Left ventricle myocardium inferior (tissue), 1 donor: ENCODE results near the gene ERC1. TPM values are rescaled to one million over a fixed set of nuclear protein-coding genes. Genes with fewer than 3 reads are reported as not detected.
"Not testable (repeated sequence)": the region's sequence is repeated elsewhere in the genome, so short reads cannot be mapped to it uniquely, and the experiment has no call there.

Experiments
- DNase-seq: peaks from one replicate; pipeline ENCODE4 v3.0.0-alpha.2; 2020
- H3K27ac ChIP-seq: fragments of 200-600 bp; replicated peaks from 2 replicates; pipeline ENCODE4 v1.8.0; 2021
- H3K27me3 ChIP-seq: fragments of 200-600 bp; 2 replicates; pipeline ENCODE4 v1.8.0; 2021; ENCODE audit warnings: low read depth
- H3K36me3 ChIP-seq: fragments of 200-600 bp; 2 replicates; pipeline ENCODE4 v1.8.0; 2021
- H3K4me1 ChIP-seq: fragments of 200-600 bp; 2 replicates; pipeline ENCODE4 v1.8.0; 2021
- H3K4me3 ChIP-seq: fragments of 200-600 bp; 2 replicates; pipeline ENCODE4 v1.8.0; 2021; ENCODE audit warnings: mild to moderate bottlenecking, moderate library complexity
- H3K9me3 ChIP-seq: fragments of 200-600 bp; replicated peaks from 2 replicates; pipeline ENCODE4 v1.8.0; 2021
- CTCF ChIP-seq: fragments of 200-600 bp; IDR thresholded peaks from 2 replicates; pipeline ENCODE4 v1.8.0; 2021; ENCODE audit warnings: antibody characterized with exemption, mild to moderate bottlenecking, borderline replicate concordance
- intact Hi-C: fragments of 100-400 bp; cut with micrococcal nuclease; formaldehyde crosslinking; loops from one replicate; pipeline ENCODE4 v1.11.0; 2022
- total RNA-seq: library from RNA; stranded (reverse); fragmentation: NEBNext Ultra II Directional; extraction: Animal tissue kit (Norgen Biotek cat#: 25700); gene quantifications from one replicate; pipeline ENCODE4 v1.2.1, GENCODE V29; 2021
- donor health status: DM: no; HTN: yes; CAD: no; lungs with severe emphysema.

Gene ERC1
- total RNA-seq, 1 donor from 2014 or later: 50.8 TPM

GRCh38 chr12:1188016-1188415 is 197.0 kb downstream of the ERC1 start:
- H3K36me3 ChIP-seq: peaks cover 65% of the 10 kb centered on the region

GRCh38 chr12:1189163-1189562 is 198.1 kb downstream of the ERC1 start:
- Histone ChIP-seq H3K4me3 (no peak overlapping the region), H3K36me3 (peaks cover 54% of the 10 kb centered on the region), H3K27me3 (no peaks in the 10 kb centered on the region), H3K4me1 (peaks cover 15% of the 10 kb centered on the region), H3K9me3 (no peaks in the 10 kb centered on the region), H3K27ac (no peak overlapping the region)
- intact Hi-C loops: no loop called here
- no peak for TF ChIP-seq CTCF
- DNase-seq: no peak

More at GRCh38 chr12:1188016-1188415, 197.0 kb downstream of the ERC1 start:
- H3K27me3 ChIP-seq: no peaks in the 10 kb centered on the region
- intact Hi-C loops: no loop called here
- no peaks in the 10 kb centered on the region for H3K9me3 ChIP-seq
- H3K4me1 ChIP-seq: peaks cover 15% of the 10 kb centered on the region
- TF ChIP-seq CTCF: no peak
- no peak overlapping the region for H3K27ac ChIP-seq
- DNase-seq: no peak
- H3K4me3 ChIP-seq: no peak overlapping the region

GRCh38 chr12:1195513-1195912 is 204.5 kb downstream of the ERC1 start:
- peaks cover 31% of the 10 kb centered on the region for H3K36me3 ChIP-seq
- H3K4me1 ChIP-seq: peaks cover 6% of the 10 kb centered on the region
- intact Hi-C loops: no loop called here
- no peak for DNase-seq
- H3K27ac ChIP-seq: no peak overlapping the region
- H3K27me3 ChIP-seq: no peaks in the 10 kb centered on the region
- TF ChIP-seq CTCF: no peak
- H3K4me3 ChIP-seq: no peak overlapping the region
- H3K9me3 ChIP-seq: peaks cover 9% of the 10 kb centered on the region

- Histone ChIP-seq H3K4me3 (no peak overlapping the region), H3K27ac (no peak overlapping the region), H3K9me3 (peaks cover 9% of the 10 kb centered on the region), H3K27me3 (no peaks in the 10 kb centered on the region), H3K36me3 (peaks cover 15% of the 10 kb centered on the region), H3K4me1 (no peaks in the 10 kb centered on the region)
- no peak for TF ChIP-seq CTCF
- intact Hi-C loops: no loop called here
- no peak for DNase-seq
Observed at GRCh38 chr12:1197264-1198018, 206.4 kb downstream of the ERC1 start.

GRCh38 chr12:1198854-1199253 is 207.8 kb downstream of the ERC1 start:
- H3K27ac ChIP-seq, H3K4me3 ChIP-seq, H3K27me3 ChIP-seq, DNase-seq, H3K9me3 ChIP-seq, intact Hi-C loops: not testable (repeated sequence)
- peaks cover 12% of the 10 kb centered on the region for H3K4me1 ChIP-seq
- H3K36me3 ChIP-seq: peaks cover 15% of the 10 kb centered on the region

- peak overlapping the region; percentile 49 for H3K27ac ChIP-seq
- no peak for DNase-seq
- H3K9me3 ChIP-seq: peaks cover 9% of the 10 kb centered on the region
- peaks cover 15% of the 10 kb centered on the region for H3K36me3 ChIP-seq
- intact Hi-C loops: no loop called here
- peaks cover 18% of the 10 kb centered on the region for H3K4me1 ChIP-seq
- TF ChIP-seq CTCF: no peak
- no peak overlapping the region for H3K4me3 ChIP-seq
- H3K27me3 ChIP-seq: no peaks in the 10 kb centered on the region
Observed at GRCh38 chr12:1199700-1200099, 208.7 kb downstream of the ERC1 start.
